Endometrial microvascular endothelial cells (primary cell): ENCODE results near the gene PLEKHG4. TPM values are rescaled to one million over a fixed set of nuclear protein-coding genes. Genes with fewer than 3 reads are reported as not detected.

Experiments
- in situ Hi-C: cut with HindIII; loops from 2 replicates; pipeline ENCODE4 v1.10.0; 2017; ENCODE audit warnings: low sequenced_read_pairs, low pct_unique_long_range_greater_than_20kb; ENCODE audit errors: inconsistent ontology term
- total RNA-seq: library from RNA; depleted of rRNA; stranded (reverse); fragments of >200 nt; gene quantifications from one replicate; pipeline ENCODE4 v1.2.3, GENCODE V29; 2015; ENCODE audit errors: inconsistent ontology term

The PLEKHG4 gene
- total RNA-seq: 69.4 TPM

GRCh38 chr16:67279296-67280089, at the start of gene PLEKHG4:
Gene PLEKHG4, plus strand, starts transcription at chr16:67279532. Its CDS starts 513 bp downstream, at chr16:67280045.
- in situ Hi-C loops: loop anchor here (25.0 kb wide), 1 partner anchor 142 kb away; no protein-coding TSS in a partner anchor

GRCh38 chr16:67229906-67230808, 49.2 kb upstream of the PLEKHG4 start:
- in situ Hi-C loops: no loop called here

GRCh38 chr16:67230809-67231660, 48.3 kb upstream of the PLEKHG4 start:
- in situ Hi-C loops: no loop called here

GRCh38 chr16:67233596-67233995, 45.7 kb upstream of the PLEKHG4 start:
- in situ Hi-C loops: no loop called here

- in situ Hi-C loops: no loop called here
These were observed 45.1 kb upstream of the PLEKHG4 start for GRCh38 chr16:67234180-67234597.

- in situ Hi-C loops: no loop called here
These were observed 43.3 kb upstream of the PLEKHG4 start for GRCh38 chr16:67235816-67236562.

- in situ Hi-C loops: no loop called here
These were observed 42.6 kb upstream of the PLEKHG4 start for GRCh38 chr16:67236563-67237395.

GRCh38 chr16:67237396-67238277, 41.7 kb upstream of the PLEKHG4 start:
- in situ Hi-C loops: no loop called here

- in situ Hi-C loops: no loop called here
These were observed 41.1 kb upstream of the PLEKHG4 start for GRCh38 chr16:67238278-67238575.

- in situ Hi-C loops: no loop called here
These were observed 40.4 kb upstream of the PLEKHG4 start for GRCh38 chr16:67238806-67239470.

GRCh38 chr16:67240506-67240905, 38.8 kb upstream of the PLEKHG4 start:
- in situ Hi-C loops: no loop called here

GRCh38 chr16:67241008-67241900, 38.1 kb upstream of the PLEKHG4 start:
- in situ Hi-C loops: no loop called here

- in situ Hi-C loops: no loop called here
These were observed 37.1 kb upstream of the PLEKHG4 start for GRCh38 chr16:67242138-67242730.

GRCh38 chr16:67243481-67243880, 35.9 kb upstream of the PLEKHG4 start:
- in situ Hi-C loops: no loop called here
